IPS DF 4.7 (cell line): ENCODE data around the gene TBR1.

Experiments
- DNase-seq: peaks from one replicate; pipeline ENCODE4 v3.0.0-alpha.2; 2013; ENCODE audit warnings: low spot score; ENCODE audit errors: extremely low read depth

Gene TBR1

GRCh38 chr2:161414042-161415033 lies 1.8 kb upstream of the TBR1 start:
- no peak for DNase-seq

DNA sequence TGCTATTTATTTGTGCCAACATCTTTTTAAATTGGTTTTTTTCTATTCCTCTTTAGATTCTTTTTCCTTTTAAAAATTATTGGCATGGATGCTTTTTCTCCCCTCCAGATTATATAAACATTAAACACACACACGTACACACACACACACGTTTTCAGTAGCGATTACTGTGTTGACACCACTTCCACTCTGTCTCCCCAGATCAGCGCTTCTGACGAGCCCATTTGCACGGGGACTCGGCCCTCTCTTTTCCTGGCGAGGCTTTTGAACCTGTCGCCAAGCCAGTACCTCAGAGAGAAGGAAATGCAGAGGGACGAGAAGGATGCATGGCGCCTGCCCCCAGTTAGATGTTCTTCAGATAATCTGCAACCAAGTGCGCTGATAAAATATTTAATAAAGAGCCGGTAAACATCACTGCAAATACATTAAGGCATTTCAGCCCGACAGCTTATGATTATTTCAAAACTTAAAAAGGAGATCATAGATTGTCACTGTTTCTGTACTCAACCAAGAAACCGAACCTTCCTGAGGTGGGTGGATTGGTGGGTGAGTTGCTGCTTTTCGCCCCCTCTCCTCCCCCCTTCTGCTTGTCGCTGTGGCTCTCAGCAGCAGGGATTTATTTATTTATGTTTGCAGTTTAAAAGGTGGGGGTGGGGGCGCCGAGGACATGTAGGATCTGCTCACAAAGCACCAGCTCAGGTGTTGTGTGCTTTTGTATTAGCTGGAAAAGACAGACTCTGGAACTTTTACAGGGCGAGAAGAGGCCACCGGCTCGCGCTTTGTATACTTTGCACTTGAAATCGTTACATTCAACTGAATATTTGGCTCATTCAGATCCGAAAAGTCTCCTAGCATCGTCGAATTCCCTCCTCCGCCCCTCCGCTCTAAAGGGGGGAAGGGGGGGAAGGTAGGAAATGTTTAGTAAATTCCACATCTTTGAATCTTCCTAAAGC lies 787 bp upstream of the TBR1 start:
- no peak for DNase-seq

GRCh38 chr2:161416708-161417437 lies 776 bp downstream of the TBR1 start:
- DNase-seq, result no peak

- DNase-seq, result no peak
Observed at GRCh38 chr2:161417438-161418274, 1.6 kb downstream of the TBR1 start.

DNA sequence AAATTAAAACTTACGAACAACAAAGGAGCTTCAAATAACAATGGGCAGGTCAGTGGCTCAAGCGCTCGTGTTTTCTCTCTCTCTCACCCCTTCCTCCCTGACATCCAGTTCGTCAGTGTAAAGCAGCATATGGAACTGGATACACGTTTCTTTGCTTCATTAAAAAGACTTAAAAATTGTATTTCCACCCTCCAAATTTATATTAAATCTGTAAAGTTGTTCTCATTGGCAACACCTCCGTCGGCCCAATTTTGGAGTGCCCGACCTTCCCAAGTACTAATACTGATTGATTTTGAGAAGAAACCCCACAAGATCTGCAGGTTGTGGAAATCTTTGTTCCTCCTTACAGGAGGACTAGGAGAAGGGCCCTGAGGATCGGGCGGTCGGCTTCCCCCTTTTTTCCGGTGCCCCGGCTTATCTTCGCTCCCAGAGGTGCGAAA lies 2.2 kb downstream of the TBR1 start:
- DNase-seq, result no peak

DNA sequence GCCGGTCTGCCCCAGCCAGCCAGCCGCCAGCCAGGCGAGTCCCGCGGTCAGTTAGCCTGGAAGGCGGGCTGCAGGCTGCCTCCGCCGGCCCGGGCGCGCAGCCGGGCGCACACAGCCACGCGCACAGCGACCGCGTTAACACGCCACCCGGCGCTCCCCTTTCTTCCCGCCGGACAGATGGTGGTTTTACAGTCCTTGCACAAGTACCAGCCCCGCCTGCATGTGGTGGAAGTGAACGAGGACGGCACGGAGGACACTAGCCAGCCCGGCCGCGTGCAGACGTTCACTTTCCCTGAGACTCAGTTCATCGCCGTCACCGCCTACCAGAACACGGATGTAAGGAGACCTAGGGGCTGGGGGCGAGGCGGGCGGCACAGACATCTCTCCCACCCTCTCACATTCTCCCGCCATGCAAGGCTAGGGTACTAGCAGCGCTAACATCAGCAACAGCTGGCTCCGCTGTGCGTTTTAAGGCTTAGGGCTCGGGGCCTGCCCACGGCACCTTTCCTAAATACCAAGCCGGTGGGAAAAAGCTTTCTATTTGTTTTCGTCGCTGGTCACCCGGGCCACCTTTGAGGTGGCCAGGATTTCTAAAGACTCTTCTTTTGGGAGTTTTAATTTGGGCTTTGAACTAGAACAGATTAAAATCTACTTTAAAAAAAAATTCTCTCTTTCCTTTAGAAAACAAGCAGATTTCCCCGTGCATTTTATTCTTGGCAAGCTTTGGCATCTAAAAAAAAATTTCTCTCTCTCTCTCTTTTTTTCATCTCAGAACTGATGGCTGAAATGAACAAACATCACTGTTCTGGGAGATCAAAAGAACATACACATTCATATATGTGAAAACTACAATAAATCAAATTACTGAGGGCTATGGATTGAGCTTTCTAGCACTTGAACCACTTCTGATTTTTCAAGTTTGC lies 2.9 kb downstream of the TBR1 start:
- DNase-seq, result no peak

GRCh38 chr2:161419638-161420190 lies 3.6 kb downstream of the TBR1 start:
- no peak for DNase-seq

DNA sequence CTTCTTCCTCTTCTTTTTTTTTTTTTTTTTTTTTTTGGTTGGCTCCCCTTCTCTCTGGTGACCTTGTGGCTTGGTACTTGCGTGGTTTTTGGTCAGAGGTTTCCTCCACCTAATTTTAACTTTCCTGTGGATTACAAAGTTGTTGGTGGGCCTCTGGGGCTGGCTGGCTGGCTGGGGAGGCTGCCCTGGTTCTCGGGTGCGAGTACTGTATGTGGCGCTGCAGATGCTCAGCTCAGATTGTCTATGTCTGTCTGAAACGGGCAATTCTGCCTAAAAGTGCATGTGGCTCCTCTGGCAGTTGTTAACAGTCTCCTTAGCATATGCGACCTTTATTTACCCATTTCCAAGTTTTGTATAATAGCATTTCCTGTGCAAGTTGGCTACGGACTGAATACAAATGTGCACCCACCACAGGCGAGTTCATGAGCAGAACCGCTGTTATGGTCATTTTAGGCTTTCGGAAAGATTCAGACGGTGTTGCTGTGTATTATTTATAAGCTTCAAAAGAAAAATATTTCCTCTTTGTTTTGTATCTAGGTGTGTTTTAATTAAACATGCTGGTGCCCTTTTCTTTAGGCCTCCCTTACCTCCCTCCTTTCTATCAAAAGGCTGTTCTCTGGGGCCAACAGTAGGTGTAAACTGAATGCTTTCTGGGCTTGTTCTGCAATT lies 4.4 kb downstream of the TBR1 start:
- DNase-seq, result no peak

- no peak for DNase-seq
Observed at GRCh38 chr2:161421686-161422085, 5.6 kb downstream of the TBR1 start.

GRCh38 chr2:161422816-161423403 lies 6.8 kb downstream of the TBR1 start:
- DNase-seq, result no peak

GRCh38 chr2:161423421-161424393 lies 7.6 kb downstream of the TBR1 start:
- no peak for DNase-seq

- no peak for DNase-seq
Observed at GRCh38 chr2:161424394-161424769, 8.3 kb downstream of the TBR1 start.

- no peak for DNase-seq
Observed at GRCh38 chr2:161424891-161425727, 9.0 kb downstream of the TBR1 start.

DNA sequence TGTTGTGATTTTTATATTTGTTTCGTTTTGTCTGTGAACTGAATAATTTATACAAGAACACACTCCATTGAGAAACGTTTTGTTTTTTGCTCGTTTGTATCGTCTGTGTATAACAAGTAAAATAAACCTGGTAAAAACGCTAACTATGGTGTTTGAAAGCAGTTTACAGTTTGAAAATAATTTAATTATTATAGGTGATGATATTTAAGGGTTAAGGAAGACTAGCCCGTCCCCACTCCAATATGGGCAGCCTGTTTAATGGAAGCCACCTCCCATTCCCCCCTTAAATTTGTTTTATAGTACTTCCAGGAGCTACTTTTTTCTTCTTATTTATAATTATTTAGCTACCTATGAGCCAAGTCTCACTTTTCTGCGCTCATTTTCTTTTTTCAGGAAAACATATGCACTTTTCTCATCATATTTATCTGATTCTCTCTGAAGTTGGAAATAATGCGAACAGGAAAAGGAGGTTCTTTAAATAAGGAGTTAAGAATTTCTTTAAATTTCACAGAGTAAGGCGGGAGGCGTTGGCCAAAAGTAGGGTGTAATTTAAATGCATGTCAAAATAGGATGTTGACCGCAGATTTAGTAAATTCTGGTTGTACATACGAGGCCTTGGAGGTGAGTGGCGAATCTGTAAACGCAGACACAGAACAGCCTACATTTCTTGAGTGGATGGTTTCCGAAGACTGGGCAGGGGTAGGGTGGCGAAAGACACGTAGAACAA lies 9.8 kb downstream of the TBR1 start:
- DNase-seq, result no peak

GRCh38 chr2:161426455-161426921 lies 10.4 kb downstream of the TBR1 start:
- DNase-seq, result no peak
